HEK293 (cell line): ENCODE results near the gene MAP3K14.

Source experiments
- ELK4 ChIP-seq: IDR thresholded peaks from 2 replicates; pipeline ENCODE4 v1.6.1; 2011; ENCODE audit warnings: mild to moderate bottlenecking, low read depth, low read length, borderline replicate concordance
- HOXC10 ChIP-seq: sonication (generic); formaldehyde crosslinking; IDR thresholded peaks from 2 replicates; pipeline ENCODE4 v1.8.1; 2023; ENCODE audit warnings: mild to moderate bottlenecking, missing genetic modification reagents
- KLF1 ChIP-seq: fragments of 450-650 bp; formaldehyde crosslinking; IDR thresholded peaks from 2 replicates; pipeline ENCODE4 v1.5.1; 2016; ENCODE audit warnings: missing biosample characterization, missing genetic modification characterization
- KLF17 ChIP-seq: fragments of 450-650 bp; formaldehyde crosslinking; IDR thresholded peaks from 2 replicates; pipeline ENCODE4 v1.5.1; 2016; ENCODE audit warnings: missing biosample characterization, missing genetic modification characterization
- KLF7 ChIP-seq: fragments of 450-650 bp; formaldehyde crosslinking; IDR thresholded peaks from 2 replicates; pipeline ENCODE4 v1.5.1; 2016; ENCODE audit warnings: missing biosample characterization, missing genetic modification characterization, borderline replicate concordance
- KLF9 ChIP-seq: fragments of 450-650 bp; formaldehyde crosslinking; IDR thresholded peaks from 2 replicates; pipeline ENCODE4 v1.5.1; 2016; ENCODE audit warnings: missing biosample characterization, missing genetic modification characterization, low read depth
- OSR2 ChIP-seq: fragments of 450-650 bp; formaldehyde crosslinking; IDR thresholded peaks from 2 replicates; pipeline ENCODE4 v1.5.1; 2016; ENCODE audit warnings: missing biosample characterization, missing genetic modification characterization
- PATZ1 ChIP-seq: fragments of 450-650 bp; formaldehyde crosslinking; IDR thresholded peaks from 2 replicates; pipeline ENCODE4 v1.5.1; 2016; ENCODE audit warnings: missing biosample characterization, missing genetic modification characterization
- SP3 ChIP-seq: fragments of 450-650 bp; formaldehyde crosslinking; IDR thresholded peaks from 2 replicates; pipeline ENCODE4 v1.5.1; 2016; ENCODE audit warnings: missing biosample characterization, missing genetic modification characterization
- SP7 ChIP-seq: fragments of 450-650 bp; formaldehyde crosslinking; IDR thresholded peaks from 2 replicates; pipeline ENCODE4 v1.5.1; 2016; ENCODE audit warnings: missing biosample characterization, missing genetic modification characterization
- TRIM28 ChIP-seq: IDR thresholded peaks from 2 replicates; pipeline ENCODE4 v1.6.1; 2011; ENCODE audit warnings: low read length, control low read depth, borderline replicate concordance
- WT1 ChIP-seq: fragments of 450-650 bp; formaldehyde crosslinking; IDR thresholded peaks from 2 replicates; pipeline ENCODE4 v1.5.1; 2016; ENCODE audit warnings: missing biosample characterization, missing genetic modification characterization
- ZBTB8A ChIP-seq: fragments of 450-650 bp; formaldehyde crosslinking; IDR thresholded peaks from 2 replicates; pipeline ENCODE4 v1.5.1; 2016; ENCODE audit warnings: missing biosample characterization, missing genetic modification characterization
- ZNF10 ChIP-seq: fragments of 450-650 bp; formaldehyde crosslinking; IDR thresholded peaks from 2 replicates; pipeline ENCODE4 v1.5.1; 2017; ENCODE audit warnings: missing biosample characterization, missing genetic modification characterization
- ZNF174 ChIP-seq: fragments of 450-650 bp; formaldehyde crosslinking; IDR thresholded peaks from 2 replicates; pipeline ENCODE4 v1.5.0; 2017; ENCODE audit warnings: missing biosample characterization, mild to moderate bottlenecking, missing genetic modification characterization
- ZNF280D ChIP-seq: fragments of 450-650 bp; formaldehyde crosslinking; IDR thresholded peaks from 2 replicates; pipeline ENCODE4 v1.5.1; 2016; ENCODE audit warnings: missing biosample characterization, missing genetic modification characterization
- ZNF335 ChIP-seq: fragments of 450-650 bp; formaldehyde crosslinking; conservative IDR thresholded peaks from 2 replicates; pipeline ENCODE4 v1.5.1; 2016; ENCODE audit warnings: missing biosample characterization, missing genetic modification characterization
- ZNF341 ChIP-seq: fragments of 450-650 bp; formaldehyde crosslinking; IDR thresholded peaks from 2 replicates; pipeline ENCODE4; 2016; ENCODE audit warnings: low read depth, missing biosample characterization, missing genetic modification characterization
- ZNF354C ChIP-seq: fragments of 450-650 bp; formaldehyde crosslinking; IDR thresholded peaks from 2 replicates; pipeline ENCODE4 v1.5.1; 2016; ENCODE audit warnings: missing biosample characterization, missing genetic modification characterization, low read depth, borderline replicate concordance
- ZNF501 ChIP-seq: fragments of 450-650 bp; formaldehyde crosslinking; IDR thresholded peaks from 2 replicates; pipeline ENCODE4 v1.5.1; 2016; ENCODE audit warnings: missing biosample characterization, missing genetic modification characterization
- ZNF530 ChIP-seq: fragments of 450-650 bp; formaldehyde crosslinking; IDR thresholded peaks from 2 replicates; pipeline ENCODE4 v1.5.1; 2016; ENCODE audit warnings: low read depth, missing biosample characterization, missing genetic modification characterization
- ZNF561 ChIP-seq: fragments of 450-650 bp; IDR thresholded peaks from 2 replicates; pipeline ENCODE4 v1.5.1; 2018; ENCODE audit warnings: missing biosample characterization, missing genetic modification characterization, borderline replicate concordance
- ZNF571 ChIP-seq: fragments of 450-650 bp; formaldehyde crosslinking; IDR thresholded peaks from 2 replicates; pipeline ENCODE4 v1.5.0; 2017; ENCODE audit warnings: missing biosample characterization, missing genetic modification characterization
- ZNF596 ChIP-seq: fragments of 450-650 bp; IDR thresholded peaks from 2 replicates; pipeline ENCODE4 v1.5.0; 2018; ENCODE audit warnings: missing biosample characterization, mild to moderate bottlenecking, missing genetic modification characterization, moderate library complexity
- ZNF600 ChIP-seq: fragments of 450-650 bp; formaldehyde crosslinking; IDR thresholded peaks from 2 replicates; pipeline ENCODE4 v1.5.1; 2016; ENCODE audit warnings: missing biosample characterization, missing genetic modification characterization
- ZNF701 ChIP-seq: fragments of 450-650 bp; formaldehyde crosslinking; IDR thresholded peaks from 2 replicates; pipeline ENCODE4 v1.5.1; 2016; ENCODE audit warnings: missing biosample characterization, missing genetic modification characterization
- ZNF747 ChIP-seq: fragments of 450-650 bp; formaldehyde crosslinking; IDR thresholded peaks from 2 replicates; pipeline ENCODE4 v1.5.1; 2016; ENCODE audit warnings: missing biosample characterization, missing genetic modification characterization

MAP3K14 gene

GRCh38 chr17:45317111-45317928, 500 bp upstream of the MAP3K14 start (continued):
- TF ChIP-seq ZNF596 (tag by site-specific recombination) (no peak), ZNF701 (tag by site-specific recombination) (no peak), KLF17 (0 out of 2 replicates have a peak, but pooled peaks have one; percentile 16), OSR2 (0 out of 2 replicates have a peak, but pooled peaks have one; percentile 6), ZNF501 (tag by site-specific recombination) (0 out of 2 replicates have a peak, but pooled peaks have one; percentile 20), ZNF335 (tag by site-specific recombination) (peak; percentile 74), ZNF341 (tag by site-specific recombination) (peak; percentile 85), TRIM28 (no peak), WT1 (tag by site-specific recombination) (0 out of 2 replicates have a peak, but pooled peaks have one; percentile 17), KLF7 (tag by site-specific recombination) (no peak), ZNF747 (tag by site-specific recombination) (no peak), ZNF280D (tag by site-specific recombination) (no peak), ZNF561 (peak; percentile 64), ZNF354C (0 out of 2 replicates have a peak, but pooled peaks have one; percentile 9), ZBTB8A (tag by site-specific recombination) (peak; percentile 93), SP3 (peak; percentile 93), ZNF174 (no peak), SP7 (tag by site-specific recombination) (peak; percentile 56), KLF9 (tag by site-specific recombination) (peak; percentile 96), ZNF600 (tag by site-specific recombination) (peak; percentile 50; the same call in 1 of the 2 replicates), HOXC10 (CRISPR knock-in tag) (no peak), KLF1 (tag by site-specific recombination) (peak; percentile 80), ELK4 (peak; percentile 100), ZNF571 (tag by site-specific recombination) (no peak), ZNF10 (tag by site-specific recombination) (no peak), PATZ1 (tag by site-specific recombination) (peak; percentile 17; the same call in 1 of the 2 replicates), ZNF530 (tag by site-specific recombination) (no peak)
